NCI-H1694 (cell line): Measurements from ENCODE around the gene SS18L1.
A peak's percentile ranks its signal among the peaks of the same experiment; 100 is the strongest.

Source experiments
- DNase-seq: peaks from one replicate; lab custom pipeline; 2025; lab: John Stamatoyannopoulos, UW

Gene SS18L1

GRCh38 chr20:62174021-62174804 is 30.6 kb downstream of the SS18L1 start:
- DNase-seq, result no peak

GRCh38 chr20:62174870-62175624 is 31.5 kb downstream of the SS18L1 start:
- no peak for DNase-seq

- DNase-seq, result no peak
Measured at GRCh38 chr20:62175711-62176110, 32.1 kb downstream of the SS18L1 start.

GRCh38 chr20:62176866-62177265 is 33.3 kb downstream of the SS18L1 start:
- no peak for DNase-seq

GRCh38 chr20:62177307-62177706 is 33.7 kb downstream of the SS18L1 start:
- no peak for DNase-seq

GRCh38 chr20:62178316-62179161 is 35.0 kb downstream of the SS18L1 start:
- DNase-seq, result peak; percentile 13

- DNase-seq, result no peak
Measured at GRCh38 chr20:62179162-62179504, 35.6 kb downstream of the SS18L1 start.

GRCh38 chr20:62181808-62182207 is 38.2 kb downstream of the SS18L1 start:
- DNase-seq, result no peak

- peak; percentile 82 for DNase-seq
Measured at GRCh38 chr20:62182469-62183425, 39.2 kb downstream of the SS18L1 start, which contains the start of gene MTG2. Gene MTG2 (plus strand): TSS chr20:62183028. CDS start chr20:62193421, 10,393 bp downstream.

GRCh38 chr20:62183426-62184142 is 40.0 kb downstream of the SS18L1 start:
- no peak for DNase-seq

GRCh38 chr20:62186096-62186426 is 42.5 kb downstream of the SS18L1 start:
- DNase-seq, result no peak

- DNase-seq, result no peak
Measured at GRCh38 chr20:62186887-62187866, 43.6 kb downstream of the SS18L1 start.

GRCh38 chr20:62190639-62191411 is 47.3 kb downstream of the SS18L1 start:
- DNase-seq, result no peak

- DNase-seq, result no peak
Measured at GRCh38 chr20:62191781-62192559, 48.4 kb downstream of the SS18L1 start.

- no peak for DNase-seq
Measured at GRCh38 chr20:62192635-62193034, 49.1 kb downstream of the SS18L1 start.

- no peak for DNase-seq
Measured at GRCh38 chr20:62193079-62194025, 49.8 kb downstream of the SS18L1 start.

GRCh38 chr20:62195075-62195405 is 51.5 kb downstream of the SS18L1 start:
- DNase-seq, result no peak
